ENCODE data around the gene CALML4. TPM values are rescaled to one million over a fixed set of nuclear protein-coding genes. Genes with fewer than 3 reads are reported as not detected.

The CALML4 gene
- total RNA-seq, 1 experiment from 2014 or later: 12.6 TPM

DNA sequence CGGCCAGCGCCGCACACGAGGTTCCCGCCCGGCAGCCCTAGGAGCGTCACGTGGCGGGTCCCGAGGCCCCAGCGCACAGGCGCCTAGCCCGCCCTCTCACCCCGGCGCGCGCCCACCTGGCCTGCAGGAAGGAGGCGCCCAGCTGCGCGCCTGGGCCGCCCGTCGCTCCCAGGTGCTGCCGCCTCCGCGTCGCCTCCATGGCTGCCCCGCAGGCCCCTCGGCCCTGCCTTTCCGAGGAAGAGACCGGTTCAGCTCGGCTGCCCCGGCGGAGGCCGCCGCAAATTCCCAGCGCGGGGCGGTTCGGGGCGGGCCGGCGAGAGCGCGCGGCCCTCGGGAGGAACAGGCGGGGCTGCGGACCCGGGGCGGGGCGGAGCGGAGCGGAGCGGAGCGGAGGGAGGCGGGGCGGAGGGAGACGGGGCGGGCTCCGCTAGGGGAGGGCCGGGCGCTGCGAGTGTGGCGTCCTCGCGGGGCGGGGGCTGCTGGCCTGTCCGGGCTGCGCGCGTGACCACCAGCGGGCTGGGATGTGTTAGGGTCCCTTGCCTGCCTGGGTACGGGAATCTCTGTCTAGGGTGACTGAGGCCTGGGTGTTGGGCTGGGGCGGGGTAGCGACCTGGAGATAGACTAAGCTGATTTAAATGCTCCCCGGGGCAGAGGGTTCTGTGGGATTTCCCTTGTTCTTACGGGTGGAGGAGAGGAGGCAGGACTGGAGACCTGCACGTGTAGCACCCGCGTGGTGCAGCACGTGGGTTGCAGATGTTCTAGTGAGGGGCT, 24.4 kb upstream of the CALML4 start, which contains the start of gene CLN6:
CLN6 (minus strand) TSS at position 343 of the 771 bp plus-strand sequence; CDS start at position 199, 144 bp downstream.
- Histone ChIP-seq H3K4me1 (replicated peaks; ENCODE audit: insufficient read depth) (peaks cover 15% of the 10 kb centered on the region; the same call in 1 of the 2 replicates), H3K27ac (no peak within 1 kb of the TSS), H3K79me2 (ENCODE audit: low read depth) (peaks cover 43% of the 10 kb centered on the region), H3K36me3 (ENCODE audit: low read depth) (no peaks in the 10 kb centered on the region), H3F3A (ENCODE audit: insufficient read depth, low read depth) (peaks cover 3% of the 10 kb centered on the region; the same call in 1 of the 2 replicates), H3K27me3 (ENCODE audit: insufficient read depth, low read depth) (no peaks in the 10 kb centered on the region), H3K4me2 (peak within 1 kb of the TSS; percentile 93), H2AFZ (peak within 1 kb of the TSS; percentile 92), H3K4me3 (peak within 1 kb of the TSS; percentile 90), H3K9me2 (ENCODE audit: insufficient read depth) (no peaks in the 10 kb centered on the region), H4K20me1 (ENCODE audit: insufficient read depth) (no peaks in the 10 kb centered on the region), H3K9me3 (ENCODE audit: insufficient read depth, low read depth) (no peaks in the 10 kb centered on the region)
- POLR2A ChIA-PET (ENCODE audit: unreplicated experiment): no interaction called here
- CTCF ChIA-PET: interaction anchor here (0.6 kb wide), 1 partner anchor 67 kb away, joined by 3 read pairs; no protein-coding TSS in a partner anchor
- BruUV-seq (replicated peaks): no TSS peak
- DNase-seq: peak; percentile 41 to 79
- intact Hi-C loops (cut with micrococcal nuclease; ENCODE audit: unreplicated experiment): loop anchor here (2.0 kb wide), 1 partner anchor 49 kb away; no protein-coding TSS in a partner anchor
- no peak for TF ChIP-seq EZH2 (IDR thresholded peaks at IDR 0.05; ENCODE audit: low read depth)
- TF ChIP-seq, protein P1, sequence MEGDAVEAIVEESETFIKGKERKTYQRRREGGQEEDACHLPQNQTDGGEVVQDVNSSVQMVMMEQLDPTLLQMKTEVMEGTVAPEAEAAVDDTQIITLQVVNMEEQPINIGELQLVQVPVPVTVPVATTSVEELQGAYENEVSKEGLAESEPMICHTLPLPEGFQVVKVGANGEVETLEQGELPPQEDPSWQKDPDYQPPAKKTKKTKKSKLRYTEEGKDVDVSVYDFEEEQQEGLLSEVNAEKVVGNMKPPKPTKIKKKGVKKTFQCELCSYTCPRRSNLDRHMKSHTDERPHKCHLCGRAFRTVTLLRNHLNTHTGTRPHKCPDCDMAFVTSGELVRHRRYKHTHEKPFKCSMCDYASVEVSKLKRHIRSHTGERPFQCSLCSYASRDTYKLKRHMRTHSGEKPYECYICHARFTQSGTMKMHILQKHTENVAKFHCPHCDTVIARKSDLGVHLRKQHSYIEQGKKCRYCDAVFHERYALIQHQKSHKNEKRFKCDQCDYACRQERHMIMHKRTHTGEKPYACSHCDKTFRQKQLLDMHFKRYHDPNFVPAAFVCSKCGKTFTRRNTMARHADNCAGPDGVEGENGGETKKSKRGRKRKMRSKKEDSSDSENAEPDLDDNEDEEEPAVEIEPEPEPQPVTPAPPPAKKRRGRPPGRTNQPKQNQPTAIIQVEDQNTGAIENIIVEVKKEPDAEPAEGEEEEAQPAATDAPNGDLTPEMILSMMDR (conservative IDR thresholded peaks at IDR 0.05): no peak

- Histone ChIP-seq H3K27me3 (ENCODE audit: insufficient read depth, low read depth) (no peaks in the 10 kb centered on the region), H3K4me1 (replicated peaks; ENCODE audit: insufficient read depth) (peaks cover 15% of the 10 kb centered on the region; the same call in 1 of the 2 replicates), H3K9me3 (ENCODE audit: insufficient read depth, low read depth) (no peaks in the 10 kb centered on the region), H2AFZ (peak overlapping the region; percentile 88), H3F3A (ENCODE audit: insufficient read depth, low read depth) (peaks cover 3% of the 10 kb centered on the region; the same call in 1 of the 2 replicates), H3K36me3 (ENCODE audit: low read depth) (no peaks in the 10 kb centered on the region), H3K79me2 (ENCODE audit: low read depth) (peaks cover 49% of the 10 kb centered on the region), H3K27ac (no peak overlapping the region), H3K4me2 (peak overlapping the region; percentile 93), H4K20me1 (ENCODE audit: insufficient read depth) (no peaks in the 10 kb centered on the region), H3K4me3 (peak overlapping the region; percentile 90), H3K9me2 (ENCODE audit: insufficient read depth) (no peaks in the 10 kb centered on the region)
- intact Hi-C loops (cut with micrococcal nuclease; ENCODE audit: unreplicated experiment): loop anchor here (2.0 kb wide), 1 partner anchor 50 kb away; no protein-coding TSS in a partner anchor
- POLR2A ChIA-PET (ENCODE audit: unreplicated experiment): no interaction called here
- no peak for DNase-seq
- BruUV-seq (replicated peaks): no TSS peak
- TF ChIP-seq, protein P1 (conservative IDR thresholded peaks at IDR 0.05): no peak
- TF ChIP-seq EZH2 (IDR thresholded peaks at IDR 0.05; ENCODE audit: low read depth): no peak
- CTCF ChIA-PET: interaction anchor here (0.6 kb wide), 1 partner anchor 67 kb away, joined by 3 read pairs; no protein-coding TSS in a partner anchor
Measured at GRCh38 chr15:68228971-68229385, 23.8 kb upstream of the CALML4 start.

- Histone ChIP-seq H3K36me3 (ENCODE audit: low read depth) (no peaks in the 10 kb centered on the region), H3K9me2 (ENCODE audit: insufficient read depth) (no peaks in the 10 kb centered on the region), H3K27ac (no peak overlapping the region), H3K4me2 (peak overlapping the region; percentile 93), H3K79me2 (ENCODE audit: low read depth) (peaks cover 54% of the 10 kb centered on the region), H4K20me1 (ENCODE audit: insufficient read depth) (no peaks in the 10 kb centered on the region), H2AFZ (peak overlapping the region; percentile 88), H3K4me3 (peak overlapping the region; percentile 90), H3K9me3 (ENCODE audit: insufficient read depth, low read depth) (no peaks in the 10 kb centered on the region), H3F3A (ENCODE audit: insufficient read depth, low read depth) (peaks cover 3% of the 10 kb centered on the region; the same call in 1 of the 2 replicates), H3K27me3 (ENCODE audit: insufficient read depth, low read depth) (no peaks in the 10 kb centered on the region), H3K4me1 (replicated peaks; ENCODE audit: insufficient read depth) (peaks cover 15% of the 10 kb centered on the region; the same call in 1 of the 2 replicates)
- CTCF ChIA-PET: interaction anchor here (0.5 kb wide), 1 partner anchor 540 kb away, joined by 4 read pairs; no protein-coding TSS in a partner anchor
- intact Hi-C loops (cut with micrococcal nuclease; ENCODE audit: unreplicated experiment): loop anchor here (2.0 kb wide), 1 partner anchor 50 kb away; no protein-coding TSS in a partner anchor
- no peak for TF ChIP-seq EZH2 (IDR thresholded peaks at IDR 0.05; ENCODE audit: low read depth)
- TF ChIP-seq, protein P1 (conservative IDR thresholded peaks at IDR 0.05): no peak
- POLR2A ChIA-PET (ENCODE audit: unreplicated experiment): interaction anchor here (0.6 kb wide), 1 partner anchor 1332 kb away, joined by 8 read pairs; no protein-coding TSS in a partner anchor
- BruUV-seq (replicated peaks): no TSS peak
- no peak for DNase-seq
Measured at GRCh38 chr15:68228143-68228970, 23.2 kb upstream of the CALML4 start.
